GM13977 (cell line): ENCODE measurements around the gene EEF2.

Experiments
- DNase-seq: peaks from one replicate; pipeline ENCODE4 v3.0.0; 2012; ENCODE audit warnings: low spot score
- in situ Hi-C: fragments of 300-500 bp; cut with MboI; formaldehyde crosslinking; loops from one replicate; pipeline ENCODE4 v1.12.0; 2022; ENCODE audit warnings: low sequenced_read_pairs, low pct_unique_long_range_greater_than_20kb, mixed read lengths, inconsistent platforms; ENCODE audit not compliant: unreplicated experiment
- TF ChIP-seq, protein P1 (sequence below): IDR thresholded peaks from 2 replicates; pipeline ENCODE4 v1.5.1; 2012; ENCODE audit warnings: mild to moderate bottlenecking, control low read depth; ENCODE audit not compliant: insufficient read depth; ENCODE audit errors: extremely low read depth, missing control alignments

EEF2 gene

DNA sequence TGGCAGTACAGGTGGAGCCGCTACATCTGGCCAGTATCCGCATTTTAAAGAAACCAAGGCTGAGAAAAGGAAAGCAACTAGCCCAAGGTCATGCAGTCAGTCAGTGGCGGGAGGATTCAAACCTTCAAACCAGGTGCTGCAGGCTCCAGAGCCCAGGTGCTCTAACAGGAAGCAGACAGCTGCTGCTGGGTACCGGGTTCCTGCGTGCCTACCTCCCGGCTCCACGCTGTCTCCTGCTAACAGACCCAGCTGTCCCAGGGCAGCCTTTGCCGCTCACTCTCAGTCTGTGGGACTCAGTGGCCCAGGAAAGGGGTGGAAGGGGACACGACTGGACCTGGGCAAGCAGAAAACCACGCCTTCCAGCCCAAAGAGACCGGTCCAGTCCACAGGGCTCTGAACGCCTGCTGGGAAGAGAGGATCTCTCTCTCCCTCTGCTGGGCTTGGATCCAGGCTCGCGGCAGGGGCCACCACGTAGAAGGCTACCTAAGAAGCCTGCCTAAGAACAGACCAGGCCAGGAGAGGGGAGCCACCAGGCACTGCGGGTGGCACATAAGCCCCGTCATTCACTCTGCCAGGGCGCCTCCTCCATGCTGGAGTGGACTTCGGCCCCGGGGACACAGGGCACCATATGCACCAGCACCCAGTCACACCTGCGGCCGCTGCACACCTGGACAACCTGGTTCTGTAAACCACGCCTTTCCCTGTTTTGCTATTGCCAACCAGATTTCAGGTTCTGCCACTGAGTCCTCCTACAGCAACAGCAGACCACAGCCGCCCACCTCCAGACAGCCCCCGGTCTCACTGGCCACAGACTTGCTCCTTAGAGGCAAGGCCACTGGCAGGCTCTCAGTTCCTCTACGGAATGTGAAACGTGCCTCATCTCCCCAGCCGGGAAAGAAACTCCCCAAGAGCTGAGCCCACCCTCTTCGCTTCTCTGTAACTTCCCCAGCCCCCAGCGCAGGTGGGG, 18.9 kb downstream of the EEF2 start:
- no peak for DNase-seq
- TF ChIP-seq, protein P1, sequence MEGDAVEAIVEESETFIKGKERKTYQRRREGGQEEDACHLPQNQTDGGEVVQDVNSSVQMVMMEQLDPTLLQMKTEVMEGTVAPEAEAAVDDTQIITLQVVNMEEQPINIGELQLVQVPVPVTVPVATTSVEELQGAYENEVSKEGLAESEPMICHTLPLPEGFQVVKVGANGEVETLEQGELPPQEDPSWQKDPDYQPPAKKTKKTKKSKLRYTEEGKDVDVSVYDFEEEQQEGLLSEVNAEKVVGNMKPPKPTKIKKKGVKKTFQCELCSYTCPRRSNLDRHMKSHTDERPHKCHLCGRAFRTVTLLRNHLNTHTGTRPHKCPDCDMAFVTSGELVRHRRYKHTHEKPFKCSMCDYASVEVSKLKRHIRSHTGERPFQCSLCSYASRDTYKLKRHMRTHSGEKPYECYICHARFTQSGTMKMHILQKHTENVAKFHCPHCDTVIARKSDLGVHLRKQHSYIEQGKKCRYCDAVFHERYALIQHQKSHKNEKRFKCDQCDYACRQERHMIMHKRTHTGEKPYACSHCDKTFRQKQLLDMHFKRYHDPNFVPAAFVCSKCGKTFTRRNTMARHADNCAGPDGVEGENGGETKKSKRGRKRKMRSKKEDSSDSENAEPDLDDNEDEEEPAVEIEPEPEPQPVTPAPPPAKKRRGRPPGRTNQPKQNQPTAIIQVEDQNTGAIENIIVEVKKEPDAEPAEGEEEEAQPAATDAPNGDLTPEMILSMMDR: no peak
- in situ Hi-C loops: no loop called here

DNA sequence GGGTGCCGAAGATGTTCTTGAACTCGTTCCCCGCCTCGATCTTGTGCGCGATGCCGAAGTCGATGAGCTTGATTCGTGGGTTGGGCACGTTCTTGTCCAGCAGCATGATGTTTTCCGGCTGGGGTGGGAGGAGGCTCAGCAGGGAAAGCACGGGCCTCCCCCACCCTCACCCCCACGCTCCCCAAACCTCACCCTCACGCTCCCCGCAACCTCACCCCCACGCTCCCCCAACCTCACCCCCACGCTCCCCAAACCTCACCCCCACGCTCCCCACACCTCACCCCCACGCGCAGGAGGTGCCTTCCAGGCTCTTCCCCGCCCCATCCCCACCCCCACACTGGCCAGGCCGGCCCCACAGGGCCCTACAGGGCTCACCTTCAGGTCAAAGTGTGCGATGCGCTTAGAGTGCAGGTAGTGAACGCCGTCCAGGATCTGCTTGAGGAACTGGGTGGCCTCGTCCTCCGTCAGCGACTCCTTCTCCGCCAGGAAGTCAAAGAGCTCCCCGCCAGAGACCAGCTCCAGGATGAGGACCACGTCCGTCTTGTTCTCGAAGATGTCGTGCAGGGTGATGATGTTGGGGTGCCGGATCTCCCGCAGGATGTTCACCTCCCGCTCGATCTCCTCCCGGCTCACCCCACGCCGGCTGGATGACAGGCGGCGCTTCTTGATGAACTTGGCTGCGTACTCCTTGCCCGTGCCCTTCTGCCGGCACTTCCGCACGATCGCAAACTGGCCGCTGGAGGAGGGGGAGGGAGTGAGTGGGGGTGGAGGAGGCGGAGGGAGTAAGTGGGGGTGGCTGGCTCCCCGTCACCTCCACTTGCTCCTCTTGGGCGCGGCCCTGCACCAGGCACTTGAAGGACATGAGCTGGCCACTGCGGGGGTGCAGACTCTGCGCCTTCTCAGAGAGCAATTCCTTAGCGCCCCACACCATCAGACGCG, 20.7 kb downstream of the EEF2 start:
- in situ Hi-C loops: no loop called here
- DNase-seq: no peak
- TF ChIP-seq, protein P1: no peak

DNA sequence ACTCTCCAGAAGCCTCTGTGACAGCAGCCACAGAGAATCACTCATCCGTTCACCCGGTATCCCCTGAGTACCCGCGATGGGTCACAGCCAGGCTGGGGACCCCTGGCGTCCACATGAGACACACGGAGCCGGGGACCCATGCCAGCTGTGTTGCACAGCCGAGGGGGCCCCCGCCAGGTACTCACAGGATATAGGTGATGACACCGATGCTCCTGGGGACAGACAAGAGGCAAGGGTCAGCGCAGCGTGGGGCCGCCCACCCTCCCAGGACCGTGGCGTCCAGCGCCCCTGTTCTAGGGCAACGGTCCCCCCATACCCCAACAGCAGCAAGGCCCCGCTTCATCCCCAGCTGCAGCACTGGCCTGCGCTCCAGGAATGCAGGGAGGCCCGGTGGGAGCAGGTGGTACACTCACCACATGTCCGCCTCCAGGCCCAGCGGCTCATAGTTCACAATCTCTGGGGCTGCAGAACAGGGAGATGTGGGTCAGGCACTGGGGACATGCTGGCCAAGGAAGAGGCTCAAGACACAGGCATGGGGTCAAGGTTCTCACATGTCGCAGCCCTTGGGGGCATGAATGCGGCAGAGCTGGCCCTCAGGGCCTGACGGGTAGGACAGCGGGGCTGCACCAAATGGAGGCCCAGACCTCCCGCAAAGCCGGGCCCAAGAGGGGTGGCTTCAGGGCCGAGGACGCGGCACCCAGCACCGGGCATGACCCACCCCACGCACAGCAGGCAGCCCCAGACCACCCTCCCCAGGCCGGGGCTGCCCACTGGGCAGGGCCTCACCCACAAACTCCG, 21.6 kb downstream of the EEF2 start:
- in situ Hi-C loops: no loop called here

DNA sequence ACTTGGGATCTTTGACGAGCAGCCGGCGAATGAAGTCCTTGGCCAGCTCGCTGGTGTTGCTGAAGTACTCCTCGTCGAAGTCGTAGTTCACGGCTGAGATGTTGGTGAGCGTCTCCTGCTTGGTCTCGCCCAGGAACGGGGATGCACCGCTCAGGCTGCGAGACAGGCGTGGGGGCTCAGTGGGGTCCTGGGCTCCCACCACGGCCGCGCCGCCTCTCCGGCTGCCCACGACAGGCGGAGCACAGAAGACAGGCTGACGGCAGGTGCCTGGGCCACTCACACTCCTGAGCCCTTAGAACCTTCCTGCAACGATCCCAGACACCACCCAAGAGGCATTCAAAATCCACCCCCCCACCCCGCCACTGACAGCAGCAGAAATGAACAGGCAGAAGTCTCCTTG, 24.3 kb downstream of the EEF2 start:
- TF ChIP-seq, protein P1: no peak
- DNase-seq: no peak
- in situ Hi-C loops: no loop called here

More for the DNA sequence above, 21.6 kb downstream of the EEF2 start:
- TF ChIP-seq, protein P1: no peak
- DNase-seq: no peak

DNA sequence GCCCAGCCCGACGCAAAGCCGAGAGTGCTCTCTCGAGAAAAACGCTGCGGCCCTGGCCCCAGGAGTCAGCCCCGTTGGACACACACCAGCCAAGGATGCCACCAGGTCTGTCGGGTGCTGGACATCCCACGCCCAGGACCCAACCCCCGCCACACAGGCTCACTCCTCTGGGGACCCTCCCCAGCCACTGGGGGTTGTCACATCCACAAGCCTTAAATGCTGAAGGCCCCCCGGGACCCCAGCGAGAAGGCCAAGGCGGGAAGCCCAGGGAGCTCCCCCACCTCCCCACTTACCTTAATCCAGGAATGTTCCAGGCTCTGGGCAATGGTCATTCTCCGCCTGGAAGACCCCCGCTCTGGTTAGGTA, 25.5 kb downstream of the EEF2 start:
- TF ChIP-seq, protein P1: no peak
- in situ Hi-C loops: no loop called here
- DNase-seq: no peak
